ENCODE results near the gene ANKDD1B. TPM values are rescaled to one million over a fixed set of nuclear protein-coding genes. Genes with fewer than 3 reads are reported as not detected.

ANKDD1B gene
- polyA plus RNA-seq, 1 of the 3 experiments (the other 2 are of a cell fraction): 0.12 TPM

GRCh38 chr5:75632321-75632720 is 21.1 kb downstream of the ANKDD1B start:
- DNase-seq: no peak
- H3K4me1 ChIP-seq (ENCODE audit: control insufficient read depth in 1 of 2, insufficient read depth in 2 of 2, low read depth in 1 of 2, low read length in 1 of 2): no peaks in the 10 kb centered on the region
- no peak for TF ChIP-seq GABPA (IDR thresholded peaks at IDR 0.05; ENCODE audit: low read depth)
- TF ChIP-seq RCOR1 (IDR thresholded peaks at IDR 0.05; ENCODE audit: low read length): no peak
- TF ChIP-seq TEAD4 (IDR thresholded peaks at IDR 0.05; ENCODE audit: borderline replicate concordance, insufficient read depth): no peak
- no peak for TF ChIP-seq FOXM1 (IDR thresholded peaks at IDR 0.05; ENCODE audit: low read depth)
- no peak for TF ChIP-seq POLR2AphosphoS5 (IDR thresholded peaks at IDR 0.05; ENCODE audit: low read depth, low read length)
- TF ChIP-seq GATA2 (CRISPR knock-in tag; IDR thresholded peaks at IDR 0.05): no peak
- TF ChIP-seq REST (IDR thresholded peaks at IDR 0.05; ENCODE audit: low read depth, low read length): no peak
- TF ChIP-seq EZH2phosphoT487 (IDR thresholded peaks at IDR 0.05; ENCODE audit: borderline replicate concordance, low read depth): no peak
- no peak for TF ChIP-seq IRF3 (IDR thresholded peaks at IDR 0.05; ENCODE audit: low read depth, low read length)
- TF ChIP-seq ZBTB33 (IDR thresholded peaks at IDR 0.05; ENCODE audit: borderline replicate concordance, low read depth): no peak
- TF ChIP-seq TCF12 (IDR thresholded peaks at IDR 0.05): no peak
- no peak for TF ChIP-seq JUND (IDR thresholded peaks at IDR 0.05)
- TF ChIP-seq TAF1 (IDR thresholded peaks at IDR 0.05; ENCODE audit: borderline replicate concordance, low read depth, low read length): no peak
- no peak for TF ChIP-seq FOXJ3 (CRISPR knock-in tag; IDR thresholded peaks at IDR 0.05)
- TF ChIP-seq YY1 (IDR thresholded peaks at IDR 0.05; ENCODE audit: low read depth): no peak
- no peak for TF ChIP-seq CHD2 (IDR thresholded peaks at IDR 0.05; ENCODE audit: low read length, partially characterized antibody)
- no peak for TF ChIP-seq SIN3A (IDR thresholded peaks at IDR 0.05; ENCODE audit: borderline replicate concordance, low read depth, low read length)
- no peak for TF ChIP-seq MAX (IDR thresholded peaks at IDR 0.05; ENCODE audit: low read depth)
- no peaks in the 10 kb centered on the region for H3K79me2 ChIP-seq (ENCODE audit: insufficient read depth)
- no peaks in the 10 kb centered on the region for H3K27me3 ChIP-seq (ENCODE audit: insufficient read depth)
- WGBS (ENCODE audit: low lambda C conversion rate): 93% methylated on average over 1 of the region's 1 CpG
- H4K20me1 ChIP-seq (ENCODE audit: insufficient read depth): no peaks in the 10 kb centered on the region
- no peak overlapping the region for H3K4me3 ChIP-seq (ENCODE audit: low read depth in 2 of 2, low read length in 1 of 2)
- no peaks in the 10 kb centered on the region for H3K9me2 ChIP-seq
- H3K27ac ChIP-seq (ENCODE audit: low read depth in 2 of 2, low read length in 1 of 2): no peak overlapping the region
- H3F3A ChIP-seq (replicated peaks; ENCODE audit: insufficient read depth): no peaks in the 10 kb centered on the region
- POLR2A ChIA-PET: no interaction called here
- no peak overlapping the region for H3K9ac ChIP-seq
- no peak overlapping the region for H3K4me2 ChIP-seq
- no peaks in the 10 kb centered on the region for H3K9me3 ChIP-seq
- H2AFZ ChIP-seq (ENCODE audit: low read depth): no peak overlapping the region
- CTCF ChIA-PET: no interaction called here
- H3K36me3 ChIP-seq (replicated peaks in 1 of 2; ENCODE audit: control insufficient read depth in 1 of 2, insufficient read depth in 2 of 2, low read length in 1 of 2): no peaks in the 10 kb centered on the region

All from SK-N-SH (cell line).